ENCODE data around the gene SUCO.
"Not testable (repeated sequence)": the region's sequence is repeated elsewhere in the genome, so short reads cannot be mapped to it uniquely, and the experiment has no call there.

SUCO gene

GRCh38 chr1:172608098-172608601 is 75.2 kb downstream of the SUCO start:
- FAIRE-seq (peak; percentile 25), DNase-seq (ENCODE audit: insufficient read length, low spot score) (no peak)
- TF ChIP-seq CTCF (IDR thresholded peaks at IDR 0.05; ENCODE audit: insufficient read depth, missing control alignments): no peak

DNA sequence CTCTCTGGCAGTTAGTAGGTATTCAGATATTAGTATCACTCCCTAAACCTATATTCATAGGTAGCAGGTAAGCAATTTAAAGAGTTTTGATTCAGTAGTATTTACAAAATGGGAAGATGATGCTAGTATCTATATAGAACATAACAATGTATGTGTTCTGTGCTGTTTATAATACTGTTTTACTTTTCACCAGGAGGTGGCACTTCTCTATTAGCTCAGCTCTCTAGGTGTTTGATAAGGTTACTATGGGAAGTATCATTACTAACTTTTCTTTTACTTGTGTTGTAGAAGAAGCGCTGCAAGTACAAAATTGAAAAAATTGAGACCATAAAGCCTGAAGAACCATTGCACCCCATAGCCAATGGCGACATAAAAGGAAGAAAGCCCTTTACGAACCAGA is 76.6 kb downstream of the SUCO start:
- peak; percentile 22 for TF ChIP-seq CTCF (IDR thresholded peaks at IDR 0.05; ENCODE audit: insufficient read depth, missing control alignments)
- FAIRE-seq: no peak
- no peak for DNase-seq (ENCODE audit: insufficient read length, low spot score)

GRCh38 chr1:172612478-172612877 is 79.5 kb downstream of the SUCO start:
- FAIRE-seq: no peak

GRCh38 chr1:172613294-172613693 is 80.3 kb downstream of the SUCO start:
- no peak for TF ChIP-seq CTCF (IDR thresholded peaks at IDR 0.05; ENCODE audit: insufficient read depth, missing control alignments)
- FAIRE-seq (no peak), DNase-seq (ENCODE audit: insufficient read length, low spot score) (no peak)

More at GRCh38 chr1:172612478-172612877, 79.5 kb downstream of the SUCO start:
- no peak for DNase-seq (ENCODE audit: insufficient read length, low spot score)
- TF ChIP-seq CTCF (IDR thresholded peaks at IDR 0.05; ENCODE audit: insufficient read depth, missing control alignments): no peak

- no peak for DNase-seq (ENCODE audit: insufficient read length, low spot score)
- TF ChIP-seq CTCF (IDR thresholded peaks at IDR 0.05; ENCODE audit: insufficient read depth, missing control alignments): no peak
- no peak for FAIRE-seq
These were observed 83.2 kb downstream of the SUCO start for GRCh38 chr1:172616195-172616594.

GRCh38 chr1:172616636-172617035 is 83.7 kb downstream of the SUCO start:
- FAIRE-seq (no peak), DNase-seq (ENCODE audit: insufficient read length, low spot score) (no peak)
- no peak for TF ChIP-seq CTCF (IDR thresholded peaks at IDR 0.05; ENCODE audit: insufficient read depth, missing control alignments)

DNA sequence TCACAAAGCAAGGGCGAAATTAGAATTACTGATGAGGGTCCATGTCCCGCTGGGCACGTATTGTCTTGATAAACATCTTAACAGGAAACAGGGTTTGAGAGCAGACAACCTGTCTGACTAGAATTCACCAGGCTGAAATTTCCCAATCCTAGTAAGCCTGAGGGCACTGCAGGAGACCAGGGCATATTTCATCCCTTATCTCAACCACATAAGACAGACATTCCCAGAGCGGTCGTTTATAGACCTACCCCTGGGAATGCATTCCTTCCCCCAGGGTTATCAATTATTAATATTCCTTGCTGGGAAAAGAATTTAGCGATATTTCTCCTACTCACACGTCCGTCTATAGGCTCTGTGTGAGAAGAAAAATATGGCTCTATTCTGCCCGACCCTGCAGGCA is 87.7 kb downstream of the SUCO start:
- not testable (repeated sequence) for FAIRE-seq; DNase-seq (ENCODE audit: insufficient read length, low spot score)

DNA sequence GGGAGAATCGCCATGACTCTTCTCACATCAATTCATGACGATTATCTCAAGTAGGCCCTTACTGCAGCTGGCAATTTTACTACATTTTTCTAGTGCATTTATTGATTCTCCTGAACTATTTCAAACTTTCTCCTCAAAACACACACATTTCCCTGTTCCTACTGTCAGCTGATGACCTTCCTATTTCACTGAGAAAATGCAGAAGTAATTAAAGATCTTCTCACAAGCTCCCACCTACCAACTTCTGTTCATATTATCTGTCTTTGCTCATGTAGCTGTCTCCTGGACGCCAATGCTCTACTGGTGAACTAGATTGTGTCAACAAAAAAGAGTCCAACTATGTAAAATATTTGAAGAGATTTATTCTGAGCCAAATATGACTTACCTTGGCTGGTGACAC is 89.6 kb downstream of the SUCO start:
- no peak for DNase-seq (ENCODE audit: insufficient read length, low spot score)
- FAIRE-seq: no peak
- TF ChIP-seq CTCF (IDR thresholded peaks at IDR 0.05; ENCODE audit: insufficient read depth, missing control alignments): no peak

All from D721Med (cell line).